Measurements from ENCODE around the gene PKM.

PKM gene

GRCh38 chr15:72161361-72162132, 69.4 kb downstream of the PKM start:
- no peak for DNase-seq (ENCODE audit: low read depth)
- no peak for TF ChIP-seq CTCF (IDR thresholded peaks at IDR 0.05; ENCODE audit: control insufficient read depth, extremely low read depth, insufficient read depth)

GRCh38 chr15:72160696-72161245, 70.2 kb downstream of the PKM start:
- no peak for TF ChIP-seq CTCF (IDR thresholded peaks at IDR 0.05; ENCODE audit: control insufficient read depth, extremely low read depth, insufficient read depth)
- DNase-seq (ENCODE audit: low read depth), result no peak
- no peak overlapping the region for H3K4me3 ChIP-seq (ENCODE audit: low read depth, low read length)

More at GRCh38 chr15:72161361-72162132, 69.4 kb downstream of the PKM start:
- H3K4me3 ChIP-seq (ENCODE audit: low read depth, low read length), result no peak overlapping the region

GRCh38 chr15:72156928-72157327, 74.1 kb downstream of the PKM start:
- no peak overlapping the region for H3K4me3 ChIP-seq (ENCODE audit: low read depth, low read length)
- no peak for DNase-seq (ENCODE audit: low read depth)
- TF ChIP-seq CTCF (IDR thresholded peaks at IDR 0.05; ENCODE audit: control insufficient read depth, extremely low read depth, insufficient read depth), result no peak

GRCh38 chr15:72155635-72156616, 75.1 kb downstream of the PKM start:
- peak overlapping the region; percentile 53 for H3K4me3 ChIP-seq (ENCODE audit: low read depth, low read length)
- TF ChIP-seq CTCF (IDR thresholded peaks at IDR 0.05; ENCODE audit: control insufficient read depth, extremely low read depth, insufficient read depth), result peak; percentile 97
- DNase-seq (ENCODE audit: low read depth), result peak; percentile 62

GRCh38 chr15:72155003-72155621, 75.9 kb downstream of the PKM start:
- H3K4me3 ChIP-seq (ENCODE audit: low read depth, low read length), result peak overlapping the region; percentile 53
- no peak for TF ChIP-seq CTCF (IDR thresholded peaks at IDR 0.05; ENCODE audit: control insufficient read depth, extremely low read depth, insufficient read depth)
- DNase-seq (ENCODE audit: low read depth), result peak; percentile 96

- no peak overlapping the region for H3K4me3 ChIP-seq (ENCODE audit: low read depth, low read length)
- DNase-seq (ENCODE audit: low read depth), result no peak
- no peak for TF ChIP-seq CTCF (IDR thresholded peaks at IDR 0.05; ENCODE audit: control insufficient read depth, extremely low read depth, insufficient read depth)
Measured at GRCh38 chr15:72154316-72154715, 76.7 kb downstream of the PKM start.

Measured in LNCaP clone FGC (cell line).